GM23338 (cell line): Measurements from ENCODE around the gene DRC7.

Experiments used
- EZH2phosphoT487 ChIP-seq: fragments of 200-600 bp; sonication (generic); IDR thresholded peaks from one replicate; pipeline ENCODE4 v1.8.1; 2018; ENCODE audit warnings: antibody characterized with exemption; ENCODE audit not compliant: unreplicated experiment
- TF ChIP-seq, protein P1 (sequence below), 2 experiments: fragments of 200-600 bp in 1 of 2; sonication (generic) in 1 of 2; conservative IDR thresholded peaks; 2 replicates each; pipeline versions ENCODE4 v1.5.1 to v1.6.1; 2016 to 2017; ENCODE audit warnings: antibody characterized with exemption in 2 of 2, low read depth in 2 of 2, mild to moderate bottlenecking in 2 of 2, moderate library complexity in 1 of 2

GRCh38 chr16:57728336-57729181 is 34.0 kb downstream of the DRC7 start:
- TF ChIP-seq, protein P1, sequence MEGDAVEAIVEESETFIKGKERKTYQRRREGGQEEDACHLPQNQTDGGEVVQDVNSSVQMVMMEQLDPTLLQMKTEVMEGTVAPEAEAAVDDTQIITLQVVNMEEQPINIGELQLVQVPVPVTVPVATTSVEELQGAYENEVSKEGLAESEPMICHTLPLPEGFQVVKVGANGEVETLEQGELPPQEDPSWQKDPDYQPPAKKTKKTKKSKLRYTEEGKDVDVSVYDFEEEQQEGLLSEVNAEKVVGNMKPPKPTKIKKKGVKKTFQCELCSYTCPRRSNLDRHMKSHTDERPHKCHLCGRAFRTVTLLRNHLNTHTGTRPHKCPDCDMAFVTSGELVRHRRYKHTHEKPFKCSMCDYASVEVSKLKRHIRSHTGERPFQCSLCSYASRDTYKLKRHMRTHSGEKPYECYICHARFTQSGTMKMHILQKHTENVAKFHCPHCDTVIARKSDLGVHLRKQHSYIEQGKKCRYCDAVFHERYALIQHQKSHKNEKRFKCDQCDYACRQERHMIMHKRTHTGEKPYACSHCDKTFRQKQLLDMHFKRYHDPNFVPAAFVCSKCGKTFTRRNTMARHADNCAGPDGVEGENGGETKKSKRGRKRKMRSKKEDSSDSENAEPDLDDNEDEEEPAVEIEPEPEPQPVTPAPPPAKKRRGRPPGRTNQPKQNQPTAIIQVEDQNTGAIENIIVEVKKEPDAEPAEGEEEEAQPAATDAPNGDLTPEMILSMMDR (conservative IDR thresholded peaks at IDR 0.05; ENCODE audit: low read depth in 2 of 2): no peak
- TF ChIP-seq EZH2phosphoT487: no peak
